CD8-positive, alpha-beta memory T cell (primary cell): ENCODE measurements around the gene NAGK. TPM values are rescaled to one million over a fixed set of nuclear protein-coding genes. Genes with fewer than 3 reads are reported as not detected.

Experiments used
- CTCF ChIA-PET: fragments of 350-600 bp; sonication (Branson Sonifier 250); formaldehyde crosslinking; loops from one replicate; lab custom pipeline; 2021; ENCODE audit warnings: antibody characterized with exemption; lab: Charles Lee
- POLR2A ChIA-PET: fragments of 350-600 bp; sonication (Branson Sonifier 250); formaldehyde crosslinking; loops from one replicate; lab custom pipeline; 2021; ENCODE audit warnings: antibody characterized with exemption; lab: Charles Lee
- DNase-seq, 5 donors: peaks; one replicate each; pipeline versions ENCODE4 v3.0.0 to v3.0.0-alpha.2; 2020 to 2022; ENCODE audit warnings: mixed read lengths in 1 of 5
- H3K27ac ChIP-seq: one replicate; pipeline ENCODE4 v1.7.0; 2013; ENCODE audit warnings: low read depth, mild to moderate bottlenecking, low read length, moderate library complexity
- H3K27me3 ChIP-seq: 2 replicates; pipeline ENCODE4 v1.7.0; 2013; ENCODE audit warnings: low read length, mild to moderate bottlenecking; ENCODE audit not compliant: insufficient read depth, poor library complexity, severe bottlenecking
- H3K36me3 ChIP-seq: 2 replicates; pipeline ENCODE4 v1.7.0; 2013; ENCODE audit warnings: mild to moderate bottlenecking, low read length, moderate library complexity; ENCODE audit not compliant: insufficient read depth
- H3K4me1 ChIP-seq: 2 replicates; pipeline ENCODE4 v1.7.0; 2013; ENCODE audit warnings: mild to moderate bottlenecking, low read length, moderate library complexity; ENCODE audit not compliant: insufficient read depth
- H3K4me3 ChIP-seq: 2 replicates; pipeline ENCODE4 v1.7.0; 2013; ENCODE audit warnings: mild to moderate bottlenecking, low read length
- H3K9me3 ChIP-seq: 2 replicates; pipeline ENCODE4 v1.7.0; 2013; ENCODE audit warnings: mild to moderate bottlenecking, low read length
- H3K27ac Mint-ChIP-seq, 8 donors: one replicate each; pipeline ENCODE4 v1.8.0; 2020 to 2021; ENCODE audit warnings: mixed read lengths in 8 of 8, mild to moderate bottlenecking in 6 of 8, inconsistent platforms in 3 of 8, moderate library complexity in 3 of 8
- H3K27me3 Mint-ChIP-seq, 2 donors: one replicate each; pipeline ENCODE4 v1.8.0; 2020 to 2021; ENCODE audit warnings: mixed read lengths in 2 of 2, mild to moderate bottlenecking in 1 of 2, moderate library complexity in 1 of 2
- H3K36me3 Mint-ChIP-seq, 3 donors: one replicate each; pipeline ENCODE4 v1.8.0; 2020 to 2021; ENCODE audit warnings: mixed read lengths in 3 of 3, inconsistent platforms in 1 of 3, mild to moderate bottlenecking in 1 of 3
- H3K4me1 Mint-ChIP-seq, 3 donors: one replicate each; pipeline ENCODE4 v1.8.0; 2020 to 2021; ENCODE audit warnings: mixed read lengths in 3 of 3, inconsistent platforms in 1 of 3, mild to moderate bottlenecking in 1 of 3
- H3K4me3 Mint-ChIP-seq, 7 donors: one replicate each; pipeline ENCODE4 v1.8.0; 2020 to 2021; ENCODE audit warnings: mixed read lengths in 7 of 7, mild to moderate bottlenecking in 6 of 7, moderate library complexity in 4 of 7, inconsistent platforms in 2 of 7
- H3K9me3 Mint-ChIP-seq, 5 donors: one replicate each; pipeline ENCODE4 v1.8.0; 2020 to 2022; ENCODE audit warnings: mixed read lengths in 5 of 5, mild to moderate bottlenecking in 3 of 5, moderate library complexity in 2 of 5, inconsistent platforms in 1 of 5
- polyA plus RNA-seq: library from polyadenylated mRNA; unstranded; fragments of 300-500 nt; fragmentation: Illumina TruSeq; gene quantifications from one replicate; pipeline ENCODE4 v1.2.3, GENCODE V29; 2021
- total RNA-seq, 2 experiments: library from RNA; stranded (reverse); gene quantifications; one replicate each; pipeline ENCODE4 v1.2.3, GENCODE V29; 2021

The NAGK gene
- total and polyA plus RNA-seq, 3 experiments from 2014 or later: 69.2 to 77.2 (median 76.3) TPM

GRCh38 chr2:71064110-71064611, 4.3 kb upstream of the NAGK start:
- Histone ChIP-seq H3K9me3 (no peaks in the 10 kb centered on the region), H3K4me3 (no peak overlapping the region), H3K27ac (no peak overlapping the region), H3K36me3 (no peaks in the 10 kb centered on the region), H3K4me1 (peaks cover 9% of the 10 kb centered on the region), H3K27me3 (no peaks in the 10 kb centered on the region)
- ChIA-PET POLR2A (no interaction called here), CTCF (no interaction called here)
- Mint-ChIP-seq H3K4me1 (peaks cover 13 to 25% (median 18%) of the 10 kb centered on the region in 3 donors), H3K27ac (peak overlapping the region in 1 of 8 donors; percentile 49), H3K4me3 (peak overlapping the region in 1 of 7 donors; percentile 32), H3K9me3 (peaks cover 0 to 3% (median 0%) of the 10 kb centered on the region in 5 donors), H3K27me3 (peaks cover 12 to 25% of the 10 kb centered on the region in 2 donors), H3K36me3 (peaks cover 0 to 14% (median 0%) of the 10 kb centered on the region in 3 donors)
- DNase-seq: no peak

DNA sequence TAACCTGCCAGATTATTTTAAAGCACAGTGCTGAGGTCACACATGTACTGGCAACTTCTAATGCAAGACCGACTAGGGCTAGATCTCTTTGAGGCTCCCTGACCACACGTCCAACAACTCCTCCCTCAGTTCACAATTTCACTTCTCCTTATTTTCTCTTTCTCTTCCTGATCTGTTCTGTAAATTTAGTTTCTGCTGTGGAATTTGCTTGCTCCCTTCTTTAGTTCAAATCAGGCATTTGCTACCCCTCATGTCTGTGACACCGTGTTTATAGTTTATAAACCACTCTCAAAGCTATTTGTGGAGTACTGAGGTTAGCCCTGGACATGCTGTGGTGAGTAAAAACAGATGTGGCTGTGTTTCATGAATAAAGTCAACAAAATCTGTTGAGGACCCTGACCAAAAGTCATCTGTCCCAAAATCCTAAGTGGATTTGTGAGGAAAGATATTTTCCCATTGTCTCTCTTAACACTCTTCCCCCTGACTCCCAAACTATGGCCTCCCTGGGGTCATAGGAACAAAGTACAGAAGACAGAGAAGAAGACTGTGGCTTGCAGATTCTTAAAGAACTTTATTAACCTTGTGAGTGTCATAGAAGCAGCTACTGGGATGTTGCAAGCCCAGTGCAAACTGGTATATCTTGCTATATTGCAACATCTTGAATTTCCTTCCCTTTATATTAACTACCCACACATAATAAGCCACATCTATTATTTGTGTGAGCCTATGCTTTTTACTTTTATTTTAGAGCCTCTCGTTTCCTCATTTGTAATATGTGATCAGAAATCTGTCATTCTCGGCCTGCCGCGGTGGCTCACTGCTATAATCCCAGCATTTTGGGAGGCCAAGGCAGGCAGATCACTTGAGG, 3.5 kb upstream of the NAGK start:
- no peak overlapping the region for H3K27ac ChIP-seq
- no peaks in the 10 kb centered on the region for H3K36me3 ChIP-seq
- DNase-seq: no peak
- Mint-ChIP-seq H3K36me3 (peaks cover 0 to 16% (median 0%) of the 10 kb centered on the region in 3 donors), H3K9me3 (peaks cover 0 to 3% (median 0%) of the 10 kb centered on the region in 5 donors), H3K27me3 (peaks cover 12 to 16% of the 10 kb centered on the region in 2 donors), H3K27ac (peak overlapping the region in 3 of 8 donors; percentile 15 to 29 (median 16)), H3K4me3 (peak overlapping the region in 1 of 7 donors; percentile 52), H3K4me1 (peaks cover 21 to 34% (median 26%) of the 10 kb centered on the region in 3 donors)
- no peak overlapping the region for H3K4me3 ChIP-seq
- ChIA-PET POLR2A (no interaction called here), CTCF (no interaction called here)
- no peaks in the 10 kb centered on the region for H3K27me3 ChIP-seq
- H3K4me1 ChIP-seq: peaks cover 17% of the 10 kb centered on the region
- no peaks in the 10 kb centered on the region for H3K9me3 ChIP-seq

DNA sequence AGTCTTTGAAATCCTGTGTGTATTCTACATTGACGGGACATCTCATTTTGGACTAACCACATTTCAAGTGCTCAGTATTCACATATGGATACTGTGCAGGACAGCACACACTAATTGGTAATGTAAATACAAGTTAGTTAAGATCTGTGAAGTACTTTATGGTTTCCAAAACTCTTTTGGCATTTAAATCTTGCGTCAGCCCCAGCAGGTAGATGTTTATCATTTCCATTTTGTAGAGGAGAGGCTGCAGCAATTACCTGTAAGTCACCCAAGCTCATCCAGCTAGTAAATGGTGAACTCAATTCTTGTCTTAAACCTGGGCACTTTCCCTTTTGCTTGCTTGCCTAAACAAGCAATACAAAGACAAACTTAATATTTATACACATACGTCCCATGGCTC, 1.6 kb upstream of the NAGK start:
- no peak for DNase-seq
- POLR2A ChIA-PET: interaction anchor here (0.6 to 2.4 kb wide), 2 partner anchors 64 to 1182 kb away, joined by 5 to 21 read pairs; partner anchors contain the start of gene MPHOSPH10
- H3K36me3 Mint-ChIP-seq: peaks cover 0 to 25% (median 0%) of the 10 kb centered on the region in 3 donors
- H3K27ac ChIP-seq: no peak overlapping the region
- H3K27me3 ChIP-seq: no peaks in the 10 kb centered on the region
- H3K9me3 ChIP-seq: no peaks in the 10 kb centered on the region
- H3K4me1 Mint-ChIP-seq: peaks cover 40 to 52% (median 45%) of the 10 kb centered on the region in 3 donors
- peaks cover 0 to 3% (median 0%) of the 10 kb centered on the region in 5 donors for H3K9me3 Mint-ChIP-seq
- CTCF ChIA-PET: no interaction called here
- no peaks in the 10 kb centered on the region for H3K36me3 ChIP-seq
- peaks cover 0 to 5% of the 10 kb centered on the region in 2 donors for H3K27me3 Mint-ChIP-seq
- peaks cover 32% of the 10 kb centered on the region for H3K4me1 ChIP-seq
- peak overlapping the region; percentile 33 to 100 (median 78) for H3K27ac Mint-ChIP-seq
- H3K4me3 ChIP-seq: no peak overlapping the region
- peak overlapping the region in 6 of 7 donors; percentile 43 to 74 (median 50) for H3K4me3 Mint-ChIP-seq

- Mint-ChIP-seq H3K4me1 (peaks cover 47 to 61% (median 53%) of the 10 kb centered on the region in 3 donors), H3K9me3 (peaks cover 0 to 3% (median 0%) of the 10 kb centered on the region in 5 donors)
- no peak for DNase-seq
These were observed 756 bp upstream of the NAGK start for GRCh38 chr2:71067567-71068217.

GRCh38 chr2:71069376-71069775, 928 bp downstream of the NAGK start:
- H3K9me3 Mint-ChIP-seq: peaks cover 0 to 3% (median 0%) of the 10 kb centered on the region in 5 donors
- ChIA-PET POLR2A (interaction anchor here (0.5 to 2.4 kb wide), 2 partner anchors 62 to 103 kb away, joined by 5 to 21 read pairs; partner anchors contain the start of gene MPHOSPH10), CTCF (interaction anchor here (1.3 to 2.3 kb wide), 5 partner anchors 10 to 103 kb away, joined by 4 to 15 read pairs (median 4); partner anchors contain the start of gene MPHOSPH10)
- H3K9me3 ChIP-seq: no peaks in the 10 kb centered on the region
- peaks cover 8 to 48% (median 10%) of the 10 kb centered on the region in 3 donors for H3K36me3 Mint-ChIP-seq
- peaks cover 58 to 76% (median 69%) of the 10 kb centered on the region in 3 donors for H3K4me1 Mint-ChIP-seq
- peaks cover 10% of the 10 kb centered on the region for H3K36me3 ChIP-seq
- H3K27ac Mint-ChIP-seq: peak overlapping the region; percentile 98 to 100 (median 99)
- H3K27me3 Mint-ChIP-seq: peaks cover 0 to 5% of the 10 kb centered on the region in 2 donors
- H3K27me3 ChIP-seq: no peaks in the 10 kb centered on the region
- H3K4me3 Mint-ChIP-seq: peak overlapping the region; percentile 93 to 98 (median 96)
- H3K4me3 ChIP-seq: peak overlapping the region; percentile 94
- peak overlapping the region; percentile 96 for H3K27ac ChIP-seq
- DNase-seq: no peak
- H3K4me1 ChIP-seq: peaks cover 52% of the 10 kb centered on the region

More at GRCh38 chr2:71067567-71068217, 756 bp upstream of the NAGK start:
- CTCF ChIA-PET: interaction anchor here (1.0 to 2.3 kb wide), 4 partner anchors 63 to 102 kb away, joined by 3 to 15 read pairs (median 5); partner anchors contain the start of gene MPHOSPH10
- Mint-ChIP-seq H3K27me3 (peaks cover 0 to 5% of the 10 kb centered on the region in 2 donors), H3K36me3 (peaks cover 0 to 32% (median 0%) of the 10 kb centered on the region in 3 donors), H3K4me3 (peak overlapping the region; percentile 93 to 98 (median 96)), H3K27ac (peak overlapping the region; percentile 98 to 100 (median 99))
- POLR2A ChIA-PET: interaction anchor here (0.6 to 2.4 kb wide), 8 partner anchors 11 to 1183 kb away, joined by 3 to 21 read pairs (median 5); partner anchors contain the start of genes MPHOSPH10, PAIP2B and ZNF638
- Histone ChIP-seq H3K27me3 (no peaks in the 10 kb centered on the region), H3K4me1 (peaks cover 40% of the 10 kb centered on the region), H3K36me3 (no peaks in the 10 kb centered on the region), H3K9me3 (no peaks in the 10 kb centered on the region), H3K4me3 (peak overlapping the region; percentile 94), H3K27ac (peak overlapping the region; percentile 96)

- POLR2A ChIA-PET: interaction anchor here (2.9 kb wide), 1 partner anchor 60 kb away, joined by 11 read pairs; the partner anchor contains the start of genes MCEE and MPHOSPH10
- peak overlapping the region; percentile 16 to 97 (median 94) for H3K4me3 Mint-ChIP-seq
- no peaks in the 10 kb centered on the region for H3K9me3 ChIP-seq
- peaks cover 0 to 3% (median 0%) of the 10 kb centered on the region in 5 donors for H3K9me3 Mint-ChIP-seq
- peaks cover 52% of the 10 kb centered on the region for H3K4me1 ChIP-seq
- H3K36me3 ChIP-seq: peaks cover 12% of the 10 kb centered on the region
- H3K27me3 ChIP-seq: no peaks in the 10 kb centered on the region
- no peak overlapping the region for H3K27ac ChIP-seq
- no peak overlapping the region for H3K4me3 ChIP-seq
- peak overlapping the region; percentile 47 to 100 (median 98) for H3K27ac Mint-ChIP-seq
- H3K27me3 Mint-ChIP-seq: peaks cover 0 to 5% of the 10 kb centered on the region in 2 donors
- DNase-seq: no peak
- peaks cover 8 to 55% (median 10%) of the 10 kb centered on the region in 3 donors for H3K36me3 Mint-ChIP-seq
- H3K4me1 Mint-ChIP-seq: peaks cover 58 to 76% (median 69%) of the 10 kb centered on the region in 3 donors
- CTCF ChIA-PET: no interaction called here
These were observed 2.0 kb downstream of the NAGK start for GRCh38 chr2:71070294-71071093.
